Brain microvascular endothelial cell (primary cell): ENCODE data around the gene EBLN2.

Experiments
- DNase-seq: peaks from one replicate; pipeline ENCODE4 v3.0.0-alpha.2; 2020
- H3K27ac ChIP-seq: fragments of 250-450 bp; sonication (Bioruptor Pico); 2 replicates; pipeline ENCODE4 v1.5.1; 2020; ENCODE audit warnings: mild to moderate bottlenecking, moderate library complexity
- H3K27me3 ChIP-seq: fragments of 250-450 bp; sonication (Bioruptor Pico); replicated peaks from 2 replicates; pipeline ENCODE4 v1.5.1; 2020; ENCODE audit warnings: mild to moderate bottlenecking
- H3K36me3 ChIP-seq: fragments of 250-450 bp; sonication (Bioruptor Pico); replicated peaks from 2 replicates; pipeline ENCODE4 v1.5.1; 2020; ENCODE audit warnings: mild to moderate bottlenecking
- H3K4me3 ChIP-seq: 2 replicates; pipeline ENCODE4 v1.5.1; 2011; ENCODE audit warnings: low read depth, mild to moderate bottlenecking, control low read depth, low read length, moderate library complexity
- CTCF ChIP-seq: IDR thresholded peaks from 2 replicates; pipeline ENCODE4 v1.5.1; 2011; ENCODE audit warnings: low read depth, mild to moderate bottlenecking, moderate library complexity, low read length, control low read depth, inconsistent platforms; ENCODE audit errors: missing control alignments
- in situ Hi-C: cut with HindIII; loops from 2 replicates; pipeline ENCODE4 v1.10.0; 2017; ENCODE audit warnings: low sequenced_read_pairs, low pct_ligation_motif_present

Gene EBLN2

DNA sequence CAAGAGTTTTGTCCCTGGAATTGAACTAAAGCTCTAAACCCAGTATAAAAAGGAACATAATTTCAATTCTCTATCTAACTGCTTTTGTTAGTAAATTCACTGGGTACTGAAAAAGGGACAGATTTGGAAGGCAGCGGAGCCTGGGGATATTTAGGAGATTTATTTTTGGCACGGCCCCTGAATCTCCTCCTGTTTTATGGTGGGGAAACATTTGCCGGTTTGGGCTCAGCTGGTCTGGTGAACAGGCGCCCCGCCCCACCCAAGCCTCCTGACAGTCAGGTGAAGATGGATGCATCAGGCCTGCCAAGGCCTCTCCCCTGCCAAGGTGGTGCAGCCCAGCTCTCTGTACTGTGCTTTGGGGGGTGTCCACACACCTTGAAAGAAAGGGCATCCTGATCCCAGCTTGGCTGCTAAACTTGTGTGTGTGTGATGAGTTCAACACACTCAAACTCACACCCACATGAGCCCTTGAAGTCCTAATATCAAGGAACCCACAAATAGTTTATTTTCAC lies 46.3 kb downstream of the EBLN2 start:
- no peaks in the 10 kb centered on the region for H3K36me3 ChIP-seq
- in situ Hi-C loops: no loop called here
- no peak overlapping the region for H3K4me3 ChIP-seq
- H3K27me3 ChIP-seq: no peaks in the 10 kb centered on the region
- no peak for DNase-seq
- no peak overlapping the region for H3K27ac ChIP-seq
- TF ChIP-seq CTCF: no peak

- no peak overlapping the region for H3K4me3 ChIP-seq
- DNase-seq: no peak
- no peak for TF ChIP-seq CTCF
- no peaks in the 10 kb centered on the region for H3K36me3 ChIP-seq
- H3K27ac ChIP-seq: no peak overlapping the region
- in situ Hi-C loops: no loop called here
- no peaks in the 10 kb centered on the region for H3K27me3 ChIP-seq
These were observed 47.3 kb downstream of the EBLN2 start for GRCh38 chr3:73108750-73109149.

GRCh38 chr3:73110530-73110929 lies 49.1 kb downstream of the EBLN2 start:
- no peak for DNase-seq
- H3K36me3 ChIP-seq: no peaks in the 10 kb centered on the region
- no peak overlapping the region for H3K4me3 ChIP-seq
- no peaks in the 10 kb centered on the region for H3K27me3 ChIP-seq
- in situ Hi-C loops: no loop called here
- TF ChIP-seq CTCF: no peak
- H3K27ac ChIP-seq: no peak overlapping the region
